Measurements from ENCODE around the gene RGS12. TPM values are rescaled to one million over a fixed set of nuclear protein-coding genes. Genes with fewer than 3 reads are reported as not detected.

The RGS12 gene
- total RNA-seq, 1 donor from 2014 or later = 47.1 TPM

DNA sequence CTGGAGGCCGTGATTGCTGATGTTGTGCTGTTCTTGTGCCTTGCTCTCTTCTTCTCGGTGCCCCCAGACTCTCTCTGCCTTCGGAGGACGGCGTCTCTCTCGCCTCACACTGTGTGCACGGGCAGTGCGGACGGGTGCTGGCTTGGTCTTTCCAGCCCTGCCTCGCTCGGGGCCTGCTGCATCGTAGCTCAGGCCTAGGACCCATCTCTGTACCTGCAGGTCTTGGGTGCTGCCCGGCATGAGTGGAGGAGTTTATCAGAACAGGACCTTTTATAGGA, 18.2 kb downstream of the RGS12 start:
- DNase-seq (ENCODE audit: low spot score) = no peak

DNA sequence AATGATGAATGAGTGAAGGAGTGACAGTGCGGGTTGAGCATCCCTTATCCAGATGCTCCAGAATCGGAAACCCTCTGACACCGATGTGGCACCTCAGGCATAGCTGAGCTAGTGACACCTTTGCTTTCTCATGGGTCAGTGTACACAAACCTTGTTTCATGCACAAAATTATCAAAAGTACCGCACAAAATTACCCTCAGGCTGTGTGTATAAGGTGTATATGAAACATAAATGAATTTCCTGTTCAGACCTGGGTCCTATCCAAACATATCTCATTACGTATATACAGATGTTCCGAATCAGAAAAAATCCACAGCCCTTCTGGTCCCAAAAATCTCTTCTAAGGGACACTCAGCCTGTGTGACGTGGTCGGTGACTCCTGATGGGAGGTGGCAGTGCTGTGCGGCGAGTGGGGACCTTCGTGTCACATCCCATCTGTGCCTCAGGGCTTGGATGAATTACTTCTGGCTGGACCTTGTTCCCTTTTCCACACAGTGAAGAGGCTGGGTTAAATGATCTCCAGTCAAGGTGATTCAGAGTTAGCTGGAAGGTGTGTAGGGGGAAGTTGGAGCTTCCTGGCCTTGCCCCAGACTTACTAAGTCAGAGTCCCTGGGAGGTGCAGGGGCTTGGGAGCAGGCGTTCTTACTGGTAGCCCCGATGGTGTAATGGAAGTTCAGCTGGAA, 18.8 kb downstream of the RGS12 start:
- DNase-seq (ENCODE audit: low spot score) = no peak

DNA sequence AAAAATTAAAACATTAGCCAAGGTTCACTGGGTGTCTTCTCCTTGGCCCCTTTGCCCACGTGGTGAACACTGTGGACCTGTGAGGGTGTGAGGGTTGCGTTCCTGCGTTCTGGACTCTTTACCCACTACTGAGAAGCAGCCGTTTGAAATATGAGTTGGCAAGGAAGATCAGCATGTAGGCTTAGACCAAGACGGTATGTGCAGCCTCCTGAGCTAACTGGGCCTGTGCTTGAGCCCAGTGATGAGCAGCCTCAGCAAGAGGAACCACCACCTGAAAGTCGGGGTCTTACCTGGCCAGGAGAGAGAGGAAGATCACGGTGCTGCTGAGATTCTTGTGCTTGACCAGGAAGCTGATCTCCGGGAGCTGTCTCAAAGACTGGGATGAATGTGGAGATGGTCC, 19.5 kb downstream of the RGS12 start:
- DNase-seq (ENCODE audit: low spot score) = no peak

DNA sequence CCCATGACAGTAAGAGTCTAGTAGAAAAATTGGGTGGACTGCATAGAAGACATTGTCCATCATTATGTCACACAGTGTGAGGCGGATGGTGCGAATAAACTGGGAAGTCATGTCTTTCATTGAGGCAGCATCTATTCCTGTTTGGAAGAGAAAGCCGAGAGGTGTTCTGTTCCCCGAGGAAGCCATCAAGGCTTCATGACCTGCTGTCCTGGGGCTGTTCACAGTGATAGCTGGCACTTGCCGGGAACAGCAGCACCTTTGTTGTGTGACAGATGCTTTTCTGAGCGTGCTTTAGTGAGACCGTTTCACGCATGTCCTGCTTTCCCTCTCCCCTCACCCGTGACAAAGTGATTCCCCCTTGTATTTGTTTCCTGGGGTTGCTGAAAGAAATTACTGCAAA, 20.3 kb downstream of the RGS12 start:
- no peak for DNase-seq (ENCODE audit: low spot score)

DNA sequence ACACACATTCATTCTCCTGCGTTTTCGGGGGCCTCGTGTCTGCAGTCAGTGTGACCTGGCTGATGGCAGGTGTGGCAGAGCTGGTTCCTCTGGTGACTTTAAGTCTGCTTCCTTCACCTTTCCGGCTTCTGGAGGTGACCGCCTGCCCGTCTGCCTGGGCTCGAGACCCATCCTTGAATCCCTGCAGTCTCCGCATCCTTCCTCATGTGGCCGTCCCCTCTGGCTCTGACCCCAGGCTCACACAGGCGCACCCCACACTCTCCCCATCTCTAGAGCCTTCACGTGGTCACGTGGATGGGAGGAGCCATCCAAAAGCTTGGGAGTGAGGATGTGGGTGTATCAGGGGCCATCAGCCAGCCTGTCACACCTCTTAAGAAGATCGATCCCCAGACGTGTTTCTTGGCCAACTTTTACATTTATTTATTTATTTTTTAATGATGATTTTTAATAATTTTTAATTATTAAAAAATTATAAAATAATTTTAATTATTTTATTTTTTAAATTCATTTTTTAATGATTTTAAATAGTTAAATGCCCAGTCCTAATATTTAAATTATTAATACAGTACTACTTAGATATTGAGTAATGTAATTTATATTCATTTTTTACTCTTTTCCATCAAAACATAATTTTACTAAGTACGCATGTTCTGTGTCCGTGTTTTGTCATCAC, 20.9 kb downstream of the RGS12 start:
- DNase-seq (ENCODE audit: low spot score) = no peak

DNA sequence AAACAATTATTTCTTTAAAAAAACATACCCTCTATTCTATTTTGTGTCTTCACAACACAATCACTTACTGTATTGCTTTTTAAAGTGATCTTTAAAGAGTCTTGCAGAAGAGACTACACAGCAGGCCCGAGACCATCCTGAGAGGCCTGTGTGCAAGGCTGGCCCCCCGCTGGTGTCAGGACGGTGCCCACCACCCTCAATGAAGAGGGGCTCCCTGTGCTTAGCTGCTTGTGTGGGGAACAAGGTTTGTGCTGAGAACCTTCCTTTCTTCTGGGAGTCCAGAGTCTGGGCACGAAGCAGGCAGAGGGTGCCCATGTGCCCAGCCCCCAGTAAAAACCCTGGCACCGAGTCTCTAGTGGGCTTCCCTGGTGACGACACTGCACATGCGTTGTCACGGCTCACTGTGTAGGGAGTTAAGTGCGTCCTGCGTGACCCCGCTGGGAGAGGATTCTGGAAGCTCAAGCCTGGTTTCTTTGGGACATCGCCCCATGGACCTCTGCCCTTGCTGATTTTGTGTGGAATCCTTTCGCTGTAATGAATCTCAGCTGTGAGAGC, 22.0 kb downstream of the RGS12 start:
- no peak for DNase-seq (ENCODE audit: low spot score)

DNA sequence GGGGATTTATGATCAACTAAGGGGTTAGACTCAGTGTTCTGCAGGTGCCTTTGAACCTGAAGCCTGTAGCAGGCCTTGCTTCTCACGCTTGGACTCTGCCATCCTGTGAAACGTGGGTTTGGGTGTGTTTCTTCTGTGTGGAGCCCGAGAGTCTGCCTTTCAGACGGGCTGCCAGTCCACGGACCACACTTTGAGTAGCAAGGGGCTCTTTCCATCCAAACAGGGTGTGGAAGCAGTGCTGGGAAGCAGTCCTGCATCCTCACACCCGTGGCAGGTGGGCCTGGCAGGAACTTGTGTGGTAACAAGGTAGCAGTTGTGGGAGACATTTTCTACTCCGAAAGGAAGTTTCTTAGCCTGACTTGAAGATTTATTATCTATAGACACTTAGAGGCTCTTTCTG, 22.7 kb downstream of the RGS12 start:
- no peak for DNase-seq (ENCODE audit: low spot score)

DNA sequence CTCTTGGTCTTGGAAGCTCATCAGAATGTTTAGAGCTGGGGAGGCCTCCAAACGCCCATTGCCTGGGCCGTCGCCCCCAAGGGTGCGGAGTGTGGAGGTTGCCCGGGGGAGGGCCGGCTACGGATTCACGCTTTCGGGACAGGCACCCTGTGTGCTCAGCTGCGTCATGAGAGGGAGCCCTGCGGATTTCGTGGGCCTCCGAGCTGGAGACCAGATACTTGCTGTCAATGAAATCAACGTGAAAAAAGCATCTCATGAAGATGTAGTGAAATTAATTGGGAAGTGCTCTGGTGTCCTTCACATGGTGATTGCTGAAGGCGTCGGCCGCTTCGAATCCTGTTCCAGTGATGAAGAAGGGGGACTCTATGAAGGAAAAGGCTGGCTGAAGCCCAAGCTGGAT, 23.3 kb downstream of the RGS12 start:
- no peak for DNase-seq (ENCODE audit: low spot score)

DNA sequence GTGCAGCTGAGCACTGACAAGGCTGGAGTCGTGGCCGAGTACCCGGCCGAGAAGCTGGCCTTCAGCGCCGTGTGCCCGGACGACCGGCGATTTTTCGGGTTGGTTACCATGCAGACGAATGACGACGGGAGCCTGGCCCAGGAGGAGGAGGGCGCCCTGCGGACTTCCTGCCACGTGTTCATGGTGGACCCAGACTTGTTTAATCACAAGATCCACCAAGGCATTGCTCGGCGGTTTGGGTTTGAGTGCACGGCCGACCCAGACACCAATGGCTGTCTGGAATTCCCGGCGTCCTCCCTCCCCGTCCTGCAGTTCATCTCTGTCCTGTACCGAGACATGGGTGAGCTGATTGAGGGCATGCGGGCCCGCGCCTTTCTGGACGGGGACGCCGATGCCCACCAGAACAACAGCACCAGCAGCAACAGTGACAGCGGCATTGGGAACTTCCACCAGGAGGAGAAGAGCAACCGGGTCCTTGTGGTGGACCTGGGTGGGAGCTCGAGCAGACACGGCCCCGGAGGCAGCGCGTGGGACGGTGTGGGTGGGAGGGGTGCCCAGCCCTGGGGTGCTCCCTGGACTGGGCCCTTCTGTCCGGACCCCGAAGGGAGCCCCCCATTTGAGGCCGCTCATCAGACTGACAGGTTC, 24.3 kb downstream of the RGS12 start:
- no peak for DNase-seq (ENCODE audit: low spot score)

DNA sequence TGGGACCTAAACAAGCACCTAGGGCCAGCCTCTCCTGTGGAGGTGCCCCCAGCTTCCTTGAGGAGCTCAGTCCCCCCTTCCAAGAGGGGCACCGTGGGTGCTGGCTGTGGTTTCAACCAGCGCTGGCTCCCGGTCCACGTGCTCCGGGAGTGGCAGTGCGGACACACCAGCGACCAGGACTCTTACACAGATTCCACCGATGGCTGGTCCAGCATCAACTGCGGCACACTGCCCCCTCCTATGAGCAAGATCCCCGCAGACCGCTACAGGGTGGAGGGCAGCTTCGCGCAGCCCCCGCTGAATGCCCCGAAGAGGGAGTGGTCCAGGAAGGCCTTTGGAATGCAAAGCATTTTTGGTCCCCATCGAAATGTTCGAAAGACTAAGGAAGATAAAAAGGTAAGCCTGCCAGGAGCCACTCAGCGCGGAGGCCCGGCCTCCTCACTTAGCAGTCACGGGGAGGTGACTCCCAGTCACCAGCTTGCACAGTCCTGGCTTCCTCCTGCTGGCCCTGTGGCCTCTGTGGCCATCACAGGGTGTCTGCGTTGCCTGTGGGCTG, 24.9 kb downstream of the RGS12 start:
- DNase-seq (ENCODE audit: low spot score) = no peak

DNA sequence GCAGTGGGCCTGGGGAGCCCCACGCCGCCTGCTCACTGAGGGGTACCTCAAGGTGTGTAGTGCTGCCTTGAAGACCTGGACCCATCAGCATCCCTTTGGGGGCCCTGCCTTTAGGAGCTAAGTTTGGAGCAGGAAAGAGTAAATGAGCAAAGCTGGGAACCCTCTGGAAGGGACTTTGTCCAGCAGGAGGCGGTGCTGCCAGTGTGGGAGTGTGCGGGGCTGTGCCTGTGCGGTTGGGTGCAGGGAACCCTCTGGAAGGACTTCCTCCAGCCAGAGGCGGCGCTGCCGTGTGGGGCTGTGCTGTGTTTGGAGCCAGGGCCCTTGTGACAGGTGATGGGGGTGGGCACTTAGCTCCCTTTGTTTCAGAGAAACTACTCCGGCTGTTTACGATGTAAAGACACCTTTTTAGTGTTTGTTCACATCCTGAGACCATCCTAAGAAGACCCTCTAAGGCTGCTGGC, 25.8 kb downstream of the RGS12 start:
- DNase-seq (ENCODE audit: low spot score) = no peak

DNA sequence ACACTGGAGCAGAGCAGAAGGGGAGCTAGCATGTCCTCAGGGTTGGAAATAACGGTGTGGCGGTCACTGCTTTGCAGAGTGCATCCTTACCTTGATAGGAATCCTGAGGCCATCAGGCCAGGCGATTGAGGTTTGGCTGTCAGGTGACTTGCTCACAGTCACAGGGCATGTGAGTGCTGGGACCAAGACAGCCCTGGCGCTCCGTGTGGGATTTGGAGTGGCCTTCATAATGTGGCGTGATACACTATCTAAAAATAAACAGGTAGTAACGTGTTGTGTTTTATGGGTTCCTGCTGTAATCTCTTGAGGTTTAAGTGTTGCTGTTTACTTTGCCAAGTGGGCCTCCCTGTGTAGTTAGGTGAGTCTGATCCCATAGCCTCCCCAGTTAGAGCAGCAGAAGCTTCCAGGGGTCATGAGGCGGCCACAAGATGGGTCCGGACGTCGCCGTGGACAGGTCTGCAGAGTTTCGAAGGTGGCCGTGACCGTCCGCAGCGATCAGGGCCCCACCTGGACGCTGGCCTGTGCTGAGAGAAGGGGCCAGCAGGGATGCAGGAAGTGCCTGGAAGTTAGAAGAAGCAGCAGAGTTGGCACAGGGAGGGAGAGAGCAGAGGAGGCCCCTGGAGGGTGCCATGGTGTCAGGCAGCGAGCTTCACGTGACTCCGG, 27.7 kb downstream of the RGS12 start:
- DNase-seq (ENCODE audit: low spot score) = no peak

DNA sequence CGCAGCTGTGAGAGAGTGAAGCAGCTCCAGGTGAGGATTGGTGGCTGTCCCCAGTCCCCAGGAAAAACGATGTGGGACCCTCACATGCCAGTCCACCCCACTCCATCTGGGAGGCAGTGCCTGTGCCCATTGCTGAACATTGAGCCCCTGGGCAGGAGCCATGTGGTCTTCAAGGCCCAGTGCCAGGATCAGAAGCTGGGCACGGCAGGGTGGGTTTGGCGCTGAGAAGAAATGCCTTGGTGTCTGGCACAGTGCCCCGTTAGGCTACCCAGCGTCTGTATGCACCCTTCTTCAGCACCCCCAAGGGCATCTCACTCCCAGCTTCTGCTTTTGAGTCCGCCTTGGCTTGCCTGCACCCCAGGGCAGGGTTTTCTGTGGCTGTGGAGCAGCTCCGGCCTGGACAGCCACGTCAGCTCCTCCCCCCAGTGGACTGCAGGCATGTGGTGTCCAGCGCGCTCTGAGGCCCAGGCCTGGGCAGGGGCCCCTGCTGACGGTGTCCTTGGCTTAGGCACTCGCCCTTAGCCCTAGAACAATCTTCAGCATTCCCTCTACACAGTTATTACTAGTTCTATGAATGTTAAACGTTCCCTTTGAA, 28.6 kb downstream of the RGS12 start:
- DNase-seq (ENCODE audit: low spot score) = no peak

DNA sequence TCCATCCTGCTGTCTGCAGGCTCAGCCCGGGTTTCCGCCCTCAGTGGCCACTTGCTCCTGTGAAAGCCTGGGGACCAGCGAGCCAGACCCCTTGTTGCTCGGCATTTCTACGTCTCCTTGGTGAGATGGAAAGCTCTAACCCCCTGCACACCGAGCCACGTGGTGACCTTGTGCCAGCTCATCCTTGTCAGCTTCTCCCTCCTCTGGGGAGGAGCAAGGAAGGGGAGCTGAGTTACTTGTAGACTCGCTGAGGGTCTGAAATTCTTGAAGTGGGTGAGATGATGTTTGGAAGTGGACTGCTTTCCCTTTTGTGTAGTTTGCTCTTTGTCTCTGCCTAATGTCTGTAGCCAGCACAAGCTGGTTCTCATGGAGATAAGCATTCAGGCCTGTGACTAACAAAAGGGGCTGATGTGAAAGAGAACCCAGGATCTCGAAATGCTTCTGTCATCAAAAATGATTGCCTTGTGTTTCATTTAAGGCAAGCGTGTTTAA, 29.3 kb downstream of the RGS12 start:
- DNase-seq (ENCODE audit: low spot score) = no peak

DNA sequence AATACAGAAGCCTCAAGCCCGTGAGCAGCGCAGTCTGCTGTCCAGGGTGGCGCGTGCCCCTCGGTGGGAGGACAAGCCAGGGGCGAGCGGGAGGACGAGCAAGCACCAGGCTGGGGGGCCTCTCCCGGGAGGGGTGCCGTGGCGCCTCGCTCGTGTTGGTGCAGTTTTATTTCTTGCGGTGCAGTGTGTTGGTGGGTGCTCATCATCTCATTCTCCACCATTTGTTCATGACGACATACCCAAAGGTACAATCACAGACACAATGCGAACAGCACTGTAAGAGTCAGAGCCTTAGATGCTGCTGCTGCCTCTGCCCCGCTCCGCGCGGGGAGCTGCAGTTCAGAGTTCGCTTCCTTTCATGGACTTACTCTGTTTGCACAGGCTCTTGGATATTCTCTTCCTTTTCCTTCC, 30.3 kb downstream of the RGS12 start:
- DNase-seq (ENCODE audit: low spot score) = no peak

DNA sequence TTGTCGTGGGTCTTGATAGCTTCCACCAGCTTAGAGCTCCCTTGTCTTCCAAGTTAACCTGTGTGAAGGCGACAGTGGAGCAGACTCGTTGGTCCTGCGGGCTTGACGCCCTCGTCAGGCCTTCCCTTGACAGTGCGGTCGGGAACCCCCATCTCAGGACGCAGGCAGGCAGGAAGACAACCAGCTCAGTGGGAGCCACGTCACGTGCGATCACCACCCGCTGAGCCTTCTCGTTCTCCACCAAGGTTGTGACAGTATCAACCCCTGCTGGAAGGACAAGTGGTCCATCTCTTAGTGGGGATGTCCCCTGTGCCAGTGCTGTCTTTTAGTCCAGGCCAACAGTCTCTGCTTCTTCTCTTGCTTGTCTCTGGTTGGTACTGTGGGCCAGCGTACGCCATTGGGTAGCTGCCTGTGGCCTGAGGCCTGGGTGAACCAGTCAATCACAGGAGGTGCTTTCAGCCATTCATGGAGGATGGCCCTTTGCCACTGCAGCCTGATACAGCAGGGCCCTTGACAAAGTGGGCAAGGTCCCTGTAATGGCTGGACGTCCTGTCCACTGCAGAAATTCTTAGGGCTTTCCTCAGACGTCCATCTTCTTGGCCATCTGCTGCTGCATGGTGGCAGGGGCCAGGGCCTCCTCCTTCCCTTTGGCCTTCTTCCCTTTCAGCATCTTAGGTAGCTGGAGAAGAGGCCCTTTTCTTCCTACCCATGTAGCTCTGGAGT, 31.4 kb downstream of the RGS12 start:
- DNase-seq (ENCODE audit: low spot score) = no peak

DNA sequence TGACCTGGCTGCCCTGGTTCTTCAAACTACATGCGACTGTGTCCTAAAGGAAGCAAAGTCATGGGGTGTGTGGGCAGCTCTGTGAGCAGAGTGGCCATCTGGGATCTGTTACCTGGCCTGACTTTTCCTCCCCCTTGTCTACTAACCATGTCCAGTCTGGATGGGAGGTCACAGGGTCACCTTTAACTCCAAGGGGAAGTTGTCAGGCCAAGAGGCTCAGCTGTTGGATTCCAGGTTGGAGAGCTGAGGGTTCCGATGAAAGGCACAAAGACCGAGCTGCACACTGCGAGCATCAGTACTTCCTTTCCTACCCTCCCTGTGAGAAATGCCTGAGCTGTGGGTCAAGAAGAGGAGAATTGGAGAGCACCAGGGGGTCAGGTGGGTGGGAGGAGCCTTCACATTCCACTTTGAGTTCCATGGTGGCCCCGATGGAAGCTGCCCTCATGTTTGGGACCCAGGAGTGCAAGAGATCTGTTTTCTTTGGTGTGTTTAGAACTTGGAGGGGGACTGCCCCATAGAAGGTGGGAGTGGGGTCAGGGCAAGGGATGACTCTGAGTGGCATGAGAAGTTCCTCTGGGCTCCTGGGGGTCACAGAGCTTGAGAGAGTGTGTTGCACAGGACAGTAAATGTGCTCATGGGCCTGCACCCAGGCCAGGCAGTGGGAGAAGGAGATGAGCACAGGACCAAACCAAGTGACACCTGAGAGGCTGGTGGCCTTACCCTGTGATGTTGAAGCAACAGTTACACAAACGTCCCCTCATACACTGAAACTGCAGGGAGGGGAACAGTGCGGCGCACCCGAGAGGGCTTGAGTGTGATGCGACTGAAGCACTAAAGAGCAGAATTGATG, 36.2 kb downstream of the RGS12 start:
- DNase-seq (ENCODE audit: low spot score) = no peak

DNA sequence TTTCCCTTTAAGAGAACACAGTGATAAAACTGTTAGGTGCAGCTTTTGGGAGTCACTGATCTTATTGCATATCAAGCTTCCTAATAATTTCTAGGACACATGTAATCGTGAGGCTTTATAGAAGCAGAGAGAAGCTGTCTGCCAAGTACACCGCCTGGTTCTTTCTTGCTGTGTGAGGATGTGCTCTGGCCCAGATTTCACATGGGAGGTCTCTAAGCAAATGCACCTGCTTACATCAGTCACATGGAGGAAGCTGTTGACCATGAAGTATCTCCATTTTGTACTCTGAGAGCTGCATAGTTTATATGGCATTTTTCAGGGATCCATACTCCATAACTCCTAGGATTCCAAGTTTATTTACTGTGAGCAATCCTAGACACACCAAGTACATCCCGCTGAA, 37.1 kb downstream of the RGS12 start:
- DNase-seq (ENCODE audit: low spot score) = no peak

DNA sequence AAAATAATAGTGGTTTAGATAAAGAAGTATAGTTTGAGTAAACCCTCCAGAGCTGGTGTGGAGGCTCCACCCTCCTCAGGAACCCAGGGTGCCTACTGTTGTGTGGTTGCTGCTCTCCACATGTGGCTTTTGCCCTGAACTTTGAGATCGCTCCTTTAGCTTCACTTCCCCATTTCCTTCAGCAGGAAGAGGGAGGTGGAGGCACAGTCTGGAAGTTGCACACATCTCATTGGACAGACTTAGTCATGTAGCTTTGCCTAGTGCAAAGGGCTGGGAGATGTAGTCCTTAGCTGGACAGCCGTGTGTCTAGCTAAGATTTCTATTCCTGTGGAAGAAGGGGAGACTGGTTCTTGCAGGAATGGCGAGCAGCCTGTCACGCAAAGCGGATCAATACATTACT, 37.9 kb downstream of the RGS12 start:
- DNase-seq (ENCODE audit: low spot score) = no peak

All from mucosa of gallbladder (tissue), 1 donor.